Measurements from ENCODE around the gene CDCA5.

Gene CDCA5

GRCh38 chr11:65067446-65067845 is 16.4 kb downstream of the CDCA5 start:
- DNase-seq, result no peak

GRCh38 chr11:65066805-65067291 is 17.0 kb downstream of the CDCA5 start:
- peak; percentile 34 for DNase-seq

GRCh38 chr11:65066315-65066714 is 17.5 kb downstream of the CDCA5 start:
- DNase-seq, result no peak

- DNase-seq, result no peak
These were observed 18.0 kb downstream of the CDCA5 start for GRCh38 chr11:65065851-65066250.

GRCh38 chr11:65064847-65065240 is 19.0 kb downstream of the CDCA5 start:
- DNase-seq, result no peak

- no peak for DNase-seq
These were observed 20.3 kb downstream of the CDCA5 start for GRCh38 chr11:65063532-65063931.

- peak; percentile 70 for DNase-seq
These were observed 22.9 kb downstream of the CDCA5 start for GRCh38 chr11:65060913-65061408.

GRCh38 chr11:65059959-65060824 is 23.6 kb downstream of the CDCA5 start:
- DNase-seq, result no peak

- no peak for DNase-seq
These were observed 24.3 kb downstream of the CDCA5 start for GRCh38 chr11:65059523-65059922.

GRCh38 chr11:65058419-65059054 is 25.3 kb downstream of the CDCA5 start, which contains the start of gene NAALADL1:
NAALADL1 (minus strand) TSS chr11:65058553; CDS start chr11:65058521, 32 bp downstream.
- no peak for DNase-seq

- no peak for DNase-seq
These were observed 25.8 kb downstream of the CDCA5 start for GRCh38 chr11:65058012-65058411.

GRCh38 chr11:65057526-65057925 is 26.3 kb downstream of the CDCA5 start:
- no peak for DNase-seq

GRCh38 chr11:65056999-65057398 is 26.8 kb downstream of the CDCA5 start:
- no peak for DNase-seq

GRCh38 chr11:65055538-65055937 is 28.3 kb downstream of the CDCA5 start:
- DNase-seq, result no peak

GRCh38 chr11:65053827-65054508 is 29.9 kb downstream of the CDCA5 start:
- DNase-seq, result peak; percentile 17

GRCh38 chr11:65051398-65051858 is 32.4 kb downstream of the CDCA5 start:
- DNase-seq, result no peak

GRCh38 chr11:65047581-65048422 is 36.0 kb downstream of the CDCA5 start:
- no peak for DNase-seq

- no peak for DNase-seq
These were observed 38.1 kb downstream of the CDCA5 start for GRCh38 chr11:65045728-65046127.

GRCh38 chr11:65045061-65045460 is 38.8 kb downstream of the CDCA5 start:
- no peak for DNase-seq

GRCh38 chr11:65043881-65044501 is 39.8 kb downstream of the CDCA5 start:
- no peak for DNase-seq

GRCh38 chr11:65042891-65043290 is 40.9 kb downstream of the CDCA5 start:
- no peak for DNase-seq
